Body of pancreas (tissue), 4 donors: ENCODE results near the gene SLTM.
"Not testable (repeated sequence)": the region's sequence is repeated elsewhere in the genome, so short reads cannot be mapped to it uniquely, and the experiment has no call there.

ENCODE experiments used
- POLR2A ChIP-seq, 3 donors: fragments of 450-650 bp; IDR thresholded peaks; one replicate each; pipeline ENCODE4 v1.6.1; 2016; ENCODE audit warnings: antibody characterized with exemption in 3 of 3, mild to moderate bottlenecking in 2 of 3
- TF ChIP-seq, protein P1 (sequence below), 7 experiments: fragments of 450-650 bp in 4 of 7; fragments of 200-600 bp in 3 of 7; sonication (generic) in 3 of 7; IDR thresholded peaks; one replicate each; pipeline ENCODE4 v1.5.1; 2016 to 2019; ENCODE audit warnings: antibody characterized with exemption in 7 of 7

DNA sequence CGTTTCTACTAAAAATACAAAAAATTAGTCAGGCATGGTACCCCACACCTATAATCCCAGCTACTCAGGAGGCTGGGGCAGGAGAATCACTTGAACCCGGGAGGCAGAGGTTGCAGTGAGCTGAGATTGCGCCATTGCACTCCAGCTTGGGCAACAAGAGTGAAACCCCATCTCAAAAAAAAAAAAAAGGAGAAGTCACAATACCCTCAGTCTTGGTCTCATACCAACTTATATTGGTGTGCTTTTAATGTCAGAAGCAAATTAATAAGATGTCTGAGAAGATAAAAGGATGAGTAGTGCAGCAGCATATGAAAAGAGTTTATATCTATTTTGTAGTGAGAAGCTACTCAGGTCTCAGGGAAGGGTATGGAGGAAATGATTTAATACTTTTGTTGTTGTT, 49.6 kb downstream of the SLTM start:
- TF ChIP-seq, protein P1, sequence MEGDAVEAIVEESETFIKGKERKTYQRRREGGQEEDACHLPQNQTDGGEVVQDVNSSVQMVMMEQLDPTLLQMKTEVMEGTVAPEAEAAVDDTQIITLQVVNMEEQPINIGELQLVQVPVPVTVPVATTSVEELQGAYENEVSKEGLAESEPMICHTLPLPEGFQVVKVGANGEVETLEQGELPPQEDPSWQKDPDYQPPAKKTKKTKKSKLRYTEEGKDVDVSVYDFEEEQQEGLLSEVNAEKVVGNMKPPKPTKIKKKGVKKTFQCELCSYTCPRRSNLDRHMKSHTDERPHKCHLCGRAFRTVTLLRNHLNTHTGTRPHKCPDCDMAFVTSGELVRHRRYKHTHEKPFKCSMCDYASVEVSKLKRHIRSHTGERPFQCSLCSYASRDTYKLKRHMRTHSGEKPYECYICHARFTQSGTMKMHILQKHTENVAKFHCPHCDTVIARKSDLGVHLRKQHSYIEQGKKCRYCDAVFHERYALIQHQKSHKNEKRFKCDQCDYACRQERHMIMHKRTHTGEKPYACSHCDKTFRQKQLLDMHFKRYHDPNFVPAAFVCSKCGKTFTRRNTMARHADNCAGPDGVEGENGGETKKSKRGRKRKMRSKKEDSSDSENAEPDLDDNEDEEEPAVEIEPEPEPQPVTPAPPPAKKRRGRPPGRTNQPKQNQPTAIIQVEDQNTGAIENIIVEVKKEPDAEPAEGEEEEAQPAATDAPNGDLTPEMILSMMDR (IDR thresholded peaks at IDR 0.05) = not testable (repeated sequence)
- not testable (repeated sequence) for TF ChIP-seq POLR2A (IDR thresholded peaks at IDR 0.05)
